Prostate gland (tissue), 2 donors: ENCODE measurements around the gene RSPH9. TPM values are rescaled to one million over a fixed set of nuclear protein-coding genes. Genes with fewer than 3 reads are reported as not detected.
A peak's percentile ranks its signal among the peaks of the same experiment; 100 is the strongest.

Experiments
- DNase-seq: peaks from one replicate; pipeline ENCODE4 v3.0.0-alpha.2; 2019; ENCODE audit warnings: low spot score
- H3K27ac ChIP-seq, 2 donors: fragments of 200-600 bp; sonication (generic); 2 replicates each; pipeline ENCODE4 v1.5.1; 2017 to 2019
- H3K27me3 ChIP-seq: fragments of 200-600 bp; sonication (generic); replicated peaks from 2 replicates; pipeline ENCODE4 v1.5.1; 2019; ENCODE audit not compliant: insufficient read depth
- H3K36me3 ChIP-seq, 2 donors: fragments of 200-600 bp; sonication (generic); 1 replicate in 1 of 2; 2 replicates in 1 of 2; pipeline versions ENCODE4 v1.5.1 to v1.8.1; 2017 to 2019
- H3K4me1 ChIP-seq: fragments of 200-600 bp; sonication (generic); replicated peaks from 2 replicates; pipeline ENCODE4 v1.5.1; 2019
- H3K4me3 ChIP-seq, 2 donors: fragments of 200-600 bp; sonication (generic); 2 replicates each; pipeline ENCODE4 v1.5.1; 2017 to 2019
- H3K9me3 ChIP-seq: fragments of 200-600 bp; sonication (generic); 2 replicates; pipeline ENCODE4 v1.5.1; 2017
- CTCF ChIP-seq, 4 experiments: fragments of 200-600 bp in 2 of 4; fragments of 450-650 bp in 2 of 4; sonication (generic) in 2 of 4; IDR thresholded peaks; 1 replicate in 3 of 4; 2 replicates in 1 of 4; pipeline ENCODE4 v1.5.1; 2016 to 2019; ENCODE audit warnings: antibody characterized with exemption in 4 of 4, mild to moderate bottlenecking in 2 of 4, moderate library complexity in 2 of 4
- POLR2A ChIP-seq: fragments of 450-650 bp; IDR thresholded peaks from one replicate; pipeline ENCODE4 v1.6.1; 2016; ENCODE audit warnings: antibody characterized with exemption, mild to moderate bottlenecking
- POLR2AphosphoS5 ChIP-seq: sonication (generic); formaldehyde crosslinking; IDR thresholded peaks from one replicate; pipeline ENCODE4 v1.6.1; 2017; ENCODE audit warnings: antibody characterized with exemption
- WGBS: methylation state at CpG from one replicate; pipeline ENCODE4 v1.1.5; 2018; 5-methylcytosine and 5-hydroxymethylcytosine counted together
- intact Hi-C: fragments of 100-400 bp; cut with DNase I; formaldehyde crosslinking; loops from one replicate; pipeline ENCODE4 v1.14.2; 2022
- total RNA-seq, 2 donors: library from RNA; depleted of rRNA; stranded (reverse); fragments of >200 nt; gene quantifications; one replicate each; pipeline ENCODE4 v1.1.0, GENCODE V29; 2016

The RSPH9 gene
- total RNA-seq, 2 donors from 2014 or later = 0.23 to 1.9 TPM

GRCh38 chr6:43634702-43635303 is 10.0 kb upstream of the RSPH9 start:
- H3K27me3 ChIP-seq = no peaks in the 10 kb centered on the region
- intact Hi-C loops = no loop called here
- peaks cover 4% of the 10 kb centered on the region for H3K4me1 ChIP-seq
- DNase-seq = no peak
- H3K36me3 ChIP-seq = no peaks in the 10 kb centered on the region
- no peak overlapping the region for H3K27ac ChIP-seq
- no peak overlapping the region for H3K4me3 ChIP-seq
- H3K9me3 ChIP-seq = no peaks in the 10 kb centered on the region
- TF ChIP-seq POLR2AphosphoS5 = no peak
- no peak for TF ChIP-seq CTCF (IDR thresholded peaks at IDR 0.05)
- no peak for TF ChIP-seq POLR2A
- WGBS = 69% methylated on average over 9 of the region's 9 CpGs

- WGBS = 6% methylated on average over 48 of the region's 48 CpGs
- Histone ChIP-seq H3K27me3 (no peaks in the 10 kb centered on the region), H3K36me3 (no peaks in the 10 kb centered on the region), H3K4me1 (peaks cover 4% of the 10 kb centered on the region), H3K27ac (peak within 1 kb of the TSS; percentile 72 to 76), H3K4me3 (peak within 1 kb of the TSS; percentile 65 to 71), H3K9me3 (no peaks in the 10 kb centered on the region)
- TF ChIP-seq POLR2A (peak; percentile 75), POLR2AphosphoS5 (peak; percentile 96), CTCF (IDR thresholded peaks at IDR 0.05) (peak in 1 of 4 experiments; percentile 10)
- DNase-seq = peak; percentile 77
- intact Hi-C loops = no loop called here
These were observed 9.2 kb upstream of the RSPH9 start, which contains the start of gene MAD2L1BP for GRCh38 chr6:43635387-43636307. TSS of gene MAD2L1BP (plus strand) at chr6:43635840. CDS start at chr6:43635876, 36 bp downstream.

GRCh38 chr6:43636308-43636659 is 8.6 kb upstream of the RSPH9 start:
- Histone ChIP-seq H3K9me3 (no peaks in the 10 kb centered on the region), H3K4me3 (peak overlapping the region; percentile 65 to 71), H3K27me3 (no peaks in the 10 kb centered on the region), H3K36me3 (no peaks in the 10 kb centered on the region), H3K27ac (peak overlapping the region; percentile 72 to 76), H3K4me1 (peaks cover 4% of the 10 kb centered on the region)
- no peak for DNase-seq
- TF ChIP-seq POLR2A (no peak), CTCF (IDR thresholded peaks at IDR 0.05) (no peak), POLR2AphosphoS5 (no peak)
- WGBS = 22% methylated on average over 7 of the region's 7 CpGs
- intact Hi-C loops = no loop called here

GRCh38 chr6:43639984-43640800 is 4.6 kb upstream of the RSPH9 start:
- 91% methylated on average over 21 of the region's 21 CpGs for WGBS
- no peaks in the 10 kb centered on the region for H3K36me3 ChIP-seq
- intact Hi-C loops = no loop called here
- H3K4me1 ChIP-seq = peaks cover 4% of the 10 kb centered on the region
- no peaks in the 10 kb centered on the region for H3K27me3 ChIP-seq
- H3K9me3 ChIP-seq = no peaks in the 10 kb centered on the region
- no peak overlapping the region for H3K4me3 ChIP-seq
- no peak overlapping the region for H3K27ac ChIP-seq
- TF ChIP-seq POLR2AphosphoS5 = no peak
- no peak for TF ChIP-seq CTCF (IDR thresholded peaks at IDR 0.05)
- TF ChIP-seq POLR2A = no peak
- no peak for DNase-seq
